Activated B cell treated with CpG ODN at 0.5 μM for 24 hours (primary cell): ENCODE measurements around the gene PICALM. TPM values are rescaled to one million over a fixed set of nuclear protein-coding genes. Genes with fewer than 3 reads are reported as not detected.

Experiments used
- ATAC-seq: fragments of 200-7000 bp; cut with Tn5 transposase; one replicate; pipeline ENCODE4 v1.10.0; 2021; ENCODE audit warnings: low read depth, mild to moderate bottlenecking, moderate library complexity
- CTCF ChIA-PET: fragments of 350-600 bp; sonication (Branson Sonifier 250); formaldehyde crosslinking; loops from one replicate; lab custom pipeline; 2021; ENCODE audit warnings: antibody characterized with exemption; lab: Charles Lee
- POLR2A ChIA-PET: fragments of 350-600 bp; sonication (Branson Sonifier 250); formaldehyde crosslinking; loops from one replicate; lab custom pipeline; 2021; ENCODE audit warnings: antibody characterized with exemption; lab: Charles Lee
- DNase-seq: peaks from one replicate; pipeline ENCODE4 v3.0.0; 2022
- H3K27ac Mint-ChIP-seq: one replicate; pipeline ENCODE4 v1.8.0; 2020; ENCODE audit warnings: mixed read lengths
- H3K27me3 Mint-ChIP-seq: one replicate; pipeline ENCODE4 v1.8.0; 2021; ENCODE audit warnings: mixed read lengths
- H3K36me3 Mint-ChIP-seq: one replicate; pipeline ENCODE4 v1.8.0; 2021; ENCODE audit warnings: low read depth, mixed read lengths
- H3K4me1 Mint-ChIP-seq: one replicate; pipeline ENCODE4 v1.8.0; 2021; ENCODE audit warnings: mixed read lengths
- H3K4me3 Mint-ChIP-seq: one replicate; pipeline ENCODE4 v1.8.0; 2020; ENCODE audit warnings: mild to moderate bottlenecking, mixed read lengths
- H3K9me3 Mint-ChIP-seq: one replicate; pipeline ENCODE4 v1.8.0; 2020; ENCODE audit warnings: mixed read lengths
- CTCF ChIP-seq: fragments of 200-600 bp; IDR thresholded peaks from one replicate; pipeline ENCODE4 v1.8.0; 2022; ENCODE audit warnings: antibody characterized with exemption, mild to moderate bottlenecking
- intact Hi-C: fragments of 100-400 bp; cut with micrococcal nuclease; formaldehyde crosslinking; loops from one replicate; pipeline ENCODE4 v1.15.1; 2024
- total RNA-seq: library from RNA; stranded (reverse); gene quantifications from 2 replicates; pipeline ENCODE4 v1.2.3, GENCODE V29; 2022

Gene PICALM
- total RNA-seq, 1 donor from 2014 or later, result 139 TPM

GRCh38 chr11:86067009-86067850 is 1.7 kb downstream of the PICALM start:
- H3K4me1 Mint-ChIP-seq, result peaks cover 66% of the 10 kb centered on the region

DNA sequence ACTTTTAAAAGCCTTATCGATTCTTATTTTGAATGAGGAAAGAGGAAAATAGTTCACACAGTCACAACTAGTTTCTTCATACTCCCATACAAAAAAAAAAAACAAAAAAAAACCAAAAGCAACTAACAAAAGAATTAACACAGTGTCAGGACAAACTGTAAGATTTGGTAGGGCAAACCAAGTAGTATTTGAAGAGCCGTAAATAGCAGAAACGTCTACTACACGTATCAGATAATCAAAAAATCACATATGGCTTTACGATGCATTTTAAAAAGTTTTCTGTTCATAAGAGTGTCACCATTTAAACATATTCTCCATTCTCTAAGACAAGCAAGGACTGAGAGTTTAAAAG is 2.3 kb downstream of the PICALM start:
- Mint-ChIP-seq H3K27ac (peak overlapping the region; percentile 95), H3K9me3 (no peaks in the 10 kb centered on the region), H3K27me3 (no peaks in the 10 kb centered on the region), H3K4me1 (peaks cover 72% of the 10 kb centered on the region), H3K4me3 (peak overlapping the region; percentile 97), H3K36me3 (peaks cover 21% of the 10 kb centered on the region)
- no peak for TF ChIP-seq CTCF
- POLR2A ChIA-PET, result interaction anchor here (0.6 to 5.3 kb wide), 7 partner anchors 13 to 179 kb away, joined by 5 to 65 read pairs (median 10); partner anchors contain the start of gene EED
- no peak for ATAC-seq
- DNase-seq, result no peak
- intact Hi-C loops, result loop anchor here (1.0 to 5.0 kb wide), 4 partner anchors 8 to 971 kb away; partner anchors contain the start of gene TMEM135
- CTCF ChIA-PET, result interaction anchor here (1.0 to 3.5 kb wide), 2 partner anchors 25 to 127 kb away, joined by 5 to 35 read pairs; no protein-coding TSS in a partner anchor

More at GRCh38 chr11:86067009-86067850, 1.7 kb downstream of the PICALM start:
- Mint-ChIP-seq H3K27me3 (no peaks in the 10 kb centered on the region), H3K27ac (peak overlapping the region; percentile 95), H3K9me3 (no peaks in the 10 kb centered on the region), H3K4me3 (peak overlapping the region; percentile 97), H3K36me3 (peaks cover 18% of the 10 kb centered on the region)
- no peak for TF ChIP-seq CTCF
- no peak for ATAC-seq
- no peak for DNase-seq
- POLR2A ChIA-PET, result interaction anchor here (0.9 to 5.3 kb wide), 20 partner anchors 14 to 235 kb away, joined by 3 to 65 read pairs (median 9); partner anchors contain the start of genes EED and HIKESHI
- CTCF ChIA-PET, result interaction anchor here (0.9 to 3.5 kb wide), 7 partner anchors 23 to 151 kb away, joined by 3 to 35 read pairs (median 7); no protein-coding TSS in a partner anchor
- intact Hi-C loops, result loop anchor here (1.0 to 5.0 kb wide), 4 partner anchors 9 to 970 kb away; partner anchors contain the start of gene TMEM135

DNA sequence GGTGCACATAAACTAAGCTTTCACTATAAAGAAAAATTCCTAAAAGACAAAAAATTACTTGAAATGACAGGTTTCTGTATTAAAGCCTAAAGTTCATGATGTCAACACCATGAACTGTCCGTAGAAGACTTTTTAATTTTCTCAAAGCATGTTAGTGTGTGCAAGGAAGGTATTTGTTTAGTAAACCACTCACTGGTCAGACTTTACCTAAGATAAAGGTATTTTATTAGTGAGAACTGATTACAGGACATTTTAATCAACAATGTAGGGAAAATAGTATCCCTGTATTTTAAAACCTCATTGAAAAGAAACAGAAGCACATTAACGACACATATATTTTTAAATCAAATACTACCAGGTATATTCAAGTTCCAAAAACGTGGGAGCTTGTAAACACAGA is 2.9 kb downstream of the PICALM start:
- CTCF ChIA-PET, result interaction anchor here (1.0 kb wide), 1 partner anchor 24 kb away, joined by 5 read pairs; no protein-coding TSS in a partner anchor
- peaks cover 77% of the 10 kb centered on the region for H3K4me1 Mint-ChIP-seq
- H3K9me3 Mint-ChIP-seq, result no peaks in the 10 kb centered on the region
- peaks cover 21% of the 10 kb centered on the region for H3K36me3 Mint-ChIP-seq
- no peak for TF ChIP-seq CTCF
- peak overlapping the region; percentile 97 for H3K4me3 Mint-ChIP-seq
- H3K27ac Mint-ChIP-seq, result peak overlapping the region; percentile 95
- ATAC-seq (no peak), DNase-seq (no peak)
- intact Hi-C loops, result loop anchor here (5.0 kb wide), 3 partner anchors 111 to 971 kb away; partner anchors contain the start of gene TMEM135
- H3K27me3 Mint-ChIP-seq, result no peaks in the 10 kb centered on the region
- POLR2A ChIA-PET, result interaction anchor here (0.6 to 5.3 kb wide), 4 partner anchors 107 to 179 kb away, joined by 4 to 65 read pairs (median 4); no protein-coding TSS in a partner anchor

GRCh38 chr11:86064220-86064803 is 4.6 kb downstream of the PICALM start:
- H3K4me1 Mint-ChIP-seq, result peaks cover 81% of the 10 kb centered on the region
- H3K9me3 Mint-ChIP-seq, result no peaks in the 10 kb centered on the region
- ChIA-PET POLR2A (no interaction called here), CTCF (no interaction called here)
- no peak for ATAC-seq
- intact Hi-C loops, result no loop called here
- peaks cover 24% of the 10 kb centered on the region for H3K36me3 Mint-ChIP-seq
- no peak for DNase-seq
- peak overlapping the region; percentile 26 for H3K27ac Mint-ChIP-seq
- peak overlapping the region; percentile 53 for H3K4me3 Mint-ChIP-seq
- no peaks in the 10 kb centered on the region for H3K27me3 Mint-ChIP-seq
- TF ChIP-seq CTCF, result no peak
